ENCODE data around the gene KANSL3. TPM values are rescaled to one million over a fixed set of nuclear protein-coding genes. Genes with fewer than 3 reads are reported as not detected.
A peak's percentile ranks its signal among the peaks of the same experiment; 100 is the strongest.
"Not testable (repeated sequence)": the region's sequence is repeated elsewhere in the genome, so short reads cannot be mapped to it uniquely, and the experiment has no call there.

KANSL3 gene
- total RNA-seq, 1 donor from 2014 or later, result 31.8 TPM

DNA sequence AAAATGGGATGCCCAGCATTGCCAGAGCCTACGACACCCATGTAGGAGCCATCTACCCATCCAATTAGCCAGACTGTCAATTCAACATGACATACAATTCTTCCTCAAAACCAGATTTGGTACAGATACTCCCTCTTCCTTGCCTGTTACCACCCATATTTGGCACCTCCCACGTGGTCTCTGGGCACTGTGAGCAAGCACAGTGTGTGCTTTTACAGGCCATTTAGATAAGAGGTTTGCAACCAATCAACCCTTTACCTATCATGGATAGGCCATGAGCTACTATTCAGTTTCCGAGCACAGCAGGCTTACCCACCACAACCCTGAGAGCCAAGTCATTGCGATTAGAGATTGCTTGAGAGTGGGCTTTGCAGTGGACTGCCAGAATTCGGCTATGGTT lies 60.6 kb downstream of the KANSL3 start:
- DNase-seq (no peak), ATAC-seq (ENCODE audit: poor library complexity) (no peak)
- intact Hi-C loops (cut with DNase I), result no loop called here

DNA sequence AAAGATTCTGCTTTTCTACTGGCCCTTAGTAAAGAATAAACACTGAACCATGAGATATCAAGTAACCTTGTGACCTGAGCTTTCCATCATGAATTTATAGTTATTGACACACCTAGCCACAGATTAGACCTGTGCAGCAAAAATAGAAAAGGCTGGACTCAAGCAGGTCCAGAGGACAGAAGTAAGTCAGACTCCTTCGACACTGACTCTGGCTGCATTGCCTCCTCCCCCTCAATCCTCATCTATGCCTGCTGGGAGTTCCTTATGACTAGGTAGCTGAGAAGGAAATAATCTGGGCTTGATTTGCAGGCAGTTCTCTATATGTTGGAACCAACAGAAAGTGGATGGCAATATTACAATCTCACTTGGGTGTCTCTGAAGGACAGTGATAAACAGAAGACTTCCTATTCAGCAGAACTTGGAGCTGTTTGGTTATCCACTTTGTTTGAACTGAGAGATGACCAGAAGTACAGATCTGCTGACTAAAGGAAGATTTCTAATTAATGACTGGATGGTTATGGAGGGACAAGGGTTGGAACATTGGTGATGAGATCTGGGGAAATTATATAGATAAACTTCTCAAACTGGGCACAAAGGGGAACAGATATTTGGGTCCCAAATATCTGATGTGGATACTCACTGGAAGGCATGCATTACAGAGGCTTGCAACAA lies 62.2 kb downstream of the KANSL3 start:
- ATAC-seq (ENCODE audit: poor library complexity), result no peak
- intact Hi-C loops (cut with DNase I), result no loop called here
- no peak for DNase-seq

DNA sequence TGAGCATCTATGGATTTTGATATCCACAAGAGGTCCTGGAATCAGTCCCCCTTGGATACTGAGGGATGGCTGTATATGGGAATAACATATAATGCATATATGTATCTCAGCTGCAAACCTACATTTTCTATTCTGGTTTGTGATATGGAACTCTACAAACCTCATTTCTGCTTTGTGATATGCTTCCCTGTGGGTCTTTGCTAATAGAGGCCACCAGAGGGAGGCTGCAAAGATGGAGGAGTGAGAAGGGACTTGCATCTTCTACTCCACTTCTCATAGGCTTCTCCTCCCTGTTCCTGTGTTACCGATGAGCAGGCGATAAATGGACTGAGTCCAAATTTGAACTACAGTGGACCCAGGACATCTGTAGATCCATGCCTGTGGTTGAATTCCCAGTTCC lies 63.7 kb downstream of the KANSL3 start:
- ATAC-seq (ENCODE audit: poor library complexity) (no peak), DNase-seq (no peak)
- intact Hi-C loops (cut with DNase I), result no loop called here

DNA sequence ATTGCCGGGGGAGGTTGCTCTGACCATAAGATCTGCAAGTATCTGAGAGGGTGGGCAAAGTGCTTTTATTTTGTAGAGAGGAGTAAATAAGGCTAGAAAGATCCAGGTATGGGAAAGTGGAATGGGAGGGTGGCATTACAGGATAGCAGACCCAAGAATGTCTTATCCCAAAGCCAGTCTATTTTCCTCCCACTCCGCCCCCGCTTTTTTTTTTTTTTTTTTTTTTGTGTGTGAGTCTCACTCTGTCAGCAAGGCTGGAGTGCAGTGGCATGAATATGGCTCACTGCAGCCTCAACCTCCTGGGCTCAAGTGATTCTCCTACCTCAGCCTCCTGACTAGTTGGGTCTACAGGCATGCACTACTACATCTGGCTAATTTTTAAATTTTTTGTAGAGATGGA lies 70.0 kb downstream of the KANSL3 start:
- intact Hi-C loops (cut with DNase I), result no loop called here
- ATAC-seq (ENCODE audit: poor library complexity) (no peak), DNase-seq (no peak)

DNA sequence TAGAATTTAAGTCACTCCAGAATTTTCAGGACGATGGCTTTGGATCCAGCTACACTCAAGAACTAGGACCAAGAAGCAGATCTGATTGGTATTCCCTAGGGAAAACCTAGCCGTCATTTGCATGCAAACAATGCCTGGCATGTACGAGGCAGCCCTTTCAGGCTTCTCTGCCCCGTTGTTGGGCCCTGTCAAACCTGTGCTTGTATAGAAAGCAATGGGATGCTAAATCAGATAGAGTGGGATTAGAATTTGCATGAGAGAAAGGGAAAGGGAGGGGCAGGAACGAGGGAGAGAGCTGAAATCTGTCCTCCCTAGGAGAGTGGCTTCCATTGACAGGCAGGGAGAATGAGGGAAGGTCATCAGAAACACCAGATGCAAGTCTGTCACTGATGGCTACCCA lies 73.0 kb downstream of the KANSL3 start:
- no peak for ATAC-seq (ENCODE audit: poor library complexity)
- intact Hi-C loops (cut with DNase I), result no loop called here
- no peak for DNase-seq

DNA sequence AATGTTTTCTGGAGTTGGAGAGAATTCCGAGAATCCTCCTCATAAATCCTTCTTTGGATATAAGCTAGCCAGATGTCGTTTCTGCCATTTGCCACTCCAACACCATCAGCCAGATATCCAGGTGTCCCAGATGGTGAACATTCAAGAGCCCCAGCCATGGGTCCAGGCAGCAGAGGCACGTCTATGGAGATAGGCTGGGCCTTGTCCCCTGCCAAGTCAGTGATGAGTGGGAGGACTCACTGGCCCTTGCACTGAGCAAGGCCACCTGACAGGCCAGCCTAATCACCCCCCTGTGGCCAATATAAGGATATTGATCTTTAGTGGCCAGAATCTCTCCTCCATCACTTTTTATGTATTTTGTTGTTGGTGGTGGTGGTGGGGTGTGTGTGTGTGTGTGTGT lies 73.5 kb downstream of the KANSL3 start:
- intact Hi-C loops (cut with DNase I), result no loop called here
- DNase-seq (no peak), ATAC-seq (ENCODE audit: poor library complexity) (no peak)

DNA sequence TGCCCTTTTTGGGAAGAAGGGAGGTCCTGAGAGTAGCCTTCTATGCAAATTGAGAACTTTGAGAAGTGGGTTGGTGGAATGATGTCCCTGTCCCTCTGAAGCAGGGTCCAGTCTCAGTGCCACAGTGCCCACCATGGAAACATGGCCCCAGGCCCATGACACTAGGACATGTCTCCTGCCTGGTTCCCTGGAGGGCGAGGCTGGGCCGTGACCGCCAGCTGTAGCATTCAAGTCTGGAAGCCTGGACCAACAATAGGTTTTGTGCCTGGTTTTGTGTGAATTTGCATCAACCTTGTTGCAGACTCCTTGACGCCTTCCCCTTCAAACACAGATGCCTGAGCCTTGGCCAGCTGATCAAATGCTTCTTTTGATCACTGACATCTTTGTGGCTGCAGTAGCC lies 74.1 kb downstream of the KANSL3 start:
- DNase-seq, result no peak
- intact Hi-C loops (cut with DNase I), result no loop called here
- no peak for ATAC-seq (ENCODE audit: poor library complexity)

DNA sequence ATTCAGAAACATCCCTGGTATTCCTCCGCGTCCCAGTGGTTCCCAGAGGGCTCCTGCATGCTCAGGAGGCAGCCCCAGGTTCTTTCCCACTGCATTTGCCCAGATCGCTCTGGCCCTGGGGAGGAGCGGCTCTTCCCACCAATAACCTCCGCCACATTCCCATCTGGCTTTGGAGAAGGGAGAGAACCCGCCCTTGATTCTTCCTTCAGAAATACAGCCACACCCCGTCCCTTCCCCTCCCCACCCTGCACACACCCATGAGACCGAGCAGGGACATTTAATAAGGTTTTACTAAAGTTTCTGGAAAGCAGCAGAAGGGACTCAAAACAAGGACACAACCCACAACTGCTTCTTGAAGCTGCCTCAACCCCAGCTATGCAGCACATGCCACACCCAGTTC lies 79.6 kb downstream of the KANSL3 start:
- ATAC-seq (ENCODE audit: poor library complexity), result no peak
- no peak for DNase-seq
- intact Hi-C loops (cut with DNase I), result no loop called here

DNA sequence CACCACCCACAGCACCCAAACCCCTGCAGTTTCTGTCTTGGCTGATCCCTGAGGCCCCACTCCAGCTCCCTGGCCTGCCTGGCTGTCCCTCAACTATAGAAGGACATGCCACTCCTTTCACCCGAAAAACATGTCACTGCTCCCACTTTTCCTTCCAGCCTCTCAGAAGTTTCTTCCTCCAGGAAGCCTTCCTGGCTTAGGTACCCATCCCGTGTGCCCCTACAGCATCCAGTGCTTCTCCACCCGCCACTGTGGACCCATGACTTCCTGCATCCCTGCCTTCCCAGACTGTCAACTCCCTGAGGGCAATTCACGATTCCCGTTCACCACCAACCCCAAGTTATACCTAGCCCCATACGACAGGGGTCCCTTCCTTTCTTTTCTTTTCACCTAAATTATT lies 80.1 kb downstream of the KANSL3 start:
- no peak for DNase-seq
- intact Hi-C loops (cut with DNase I), result no loop called here
- no peak for ATAC-seq (ENCODE audit: poor library complexity)

DNA sequence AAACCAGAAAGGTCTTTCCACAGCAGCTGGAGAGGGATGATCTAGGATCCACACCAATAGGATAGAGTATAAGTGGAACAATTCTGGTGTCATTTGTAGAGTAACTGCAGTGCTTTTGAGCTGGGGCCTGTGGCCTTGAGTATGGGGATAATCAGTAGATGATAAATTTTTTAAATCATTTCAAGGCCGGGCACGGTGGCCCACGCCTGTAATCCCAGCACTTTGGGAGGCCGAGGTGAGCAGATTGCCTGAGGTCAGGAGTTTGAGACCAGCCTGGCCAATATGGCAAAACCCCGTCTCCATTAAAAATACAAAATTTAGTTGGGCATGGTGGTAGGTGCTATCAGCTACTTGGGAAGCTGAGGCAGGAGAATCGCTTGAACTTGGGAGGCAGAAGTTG lies 80.7 kb downstream of the KANSL3 start:
- intact Hi-C loops (cut with DNase I); DNase-seq; ATAC-seq (ENCODE audit: poor library complexity): not testable (repeated sequence)

DNA sequence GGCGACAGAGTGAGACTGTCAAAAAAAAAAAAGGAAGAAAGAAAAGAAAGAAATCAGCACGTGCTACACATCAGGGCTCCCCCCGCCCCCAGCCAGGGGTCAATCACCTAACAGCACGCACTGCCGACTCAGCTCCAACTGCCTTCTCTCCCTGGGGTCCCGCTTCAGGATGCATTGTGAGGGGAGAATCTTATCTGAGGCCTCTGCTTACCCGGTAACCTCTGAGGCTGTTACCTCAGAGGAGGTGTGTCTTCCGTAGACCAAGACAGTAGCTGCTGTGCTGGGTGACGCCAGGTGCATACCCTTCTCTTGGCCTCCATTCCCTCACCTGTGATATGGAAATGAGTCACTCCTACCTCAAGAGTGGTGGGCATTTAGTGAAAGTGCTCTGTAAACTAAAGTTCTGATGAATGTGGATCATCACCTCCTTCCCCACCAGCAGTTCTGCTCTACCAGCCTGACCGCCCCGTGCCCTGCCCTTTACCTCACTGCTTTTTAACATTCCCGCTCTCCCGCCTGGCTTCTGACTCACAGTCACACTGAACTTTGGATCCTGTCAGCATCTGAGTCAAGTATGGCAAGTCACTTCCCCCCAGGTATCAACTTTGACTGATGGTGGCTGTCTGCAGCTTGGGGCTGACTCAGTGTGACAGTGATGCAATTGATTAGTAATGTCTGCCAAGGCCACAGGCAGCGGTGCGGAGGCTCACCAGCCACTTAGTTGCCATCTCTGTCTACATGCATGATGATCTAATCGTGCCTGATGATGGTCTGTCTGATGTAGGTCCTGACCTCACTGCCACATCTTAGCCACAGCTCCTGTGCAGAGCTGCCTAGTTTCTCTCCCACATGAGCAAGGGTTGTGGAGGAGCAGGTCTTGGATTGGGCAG lies 81.4 kb downstream of the KANSL3 start:
- ATAC-seq (ENCODE audit: poor library complexity), result no peak
- DNase-seq, result no peak
- intact Hi-C loops (cut with DNase I), result no loop called here

DNA sequence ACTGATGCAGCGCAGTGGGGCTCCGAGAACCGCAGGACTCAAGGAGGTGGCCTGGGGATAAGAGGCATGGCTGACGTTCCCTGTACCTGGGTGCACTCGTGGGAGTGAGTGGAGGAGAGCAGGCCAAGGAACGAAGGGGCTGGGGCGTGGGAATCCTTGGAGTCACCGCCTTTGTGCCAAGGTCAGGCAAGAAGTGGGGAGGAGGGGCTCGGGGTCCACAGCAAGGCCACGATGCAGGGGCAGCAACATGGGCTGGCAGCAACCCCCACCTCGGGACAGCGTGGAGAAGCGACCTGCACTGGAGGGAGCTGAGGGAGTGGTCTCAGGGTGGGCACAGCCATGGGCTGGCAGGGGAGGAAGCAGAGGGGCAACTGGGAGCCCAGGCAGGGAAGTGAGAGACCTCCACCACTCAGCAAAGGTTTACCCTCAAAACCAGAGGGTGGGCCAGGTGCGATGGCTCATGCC lies 82.9 kb downstream of the KANSL3 start:
- ATAC-seq (ENCODE audit: poor library complexity), result no peak
- DNase-seq, result no peak
- intact Hi-C loops (cut with DNase I), result no loop called here

DNA sequence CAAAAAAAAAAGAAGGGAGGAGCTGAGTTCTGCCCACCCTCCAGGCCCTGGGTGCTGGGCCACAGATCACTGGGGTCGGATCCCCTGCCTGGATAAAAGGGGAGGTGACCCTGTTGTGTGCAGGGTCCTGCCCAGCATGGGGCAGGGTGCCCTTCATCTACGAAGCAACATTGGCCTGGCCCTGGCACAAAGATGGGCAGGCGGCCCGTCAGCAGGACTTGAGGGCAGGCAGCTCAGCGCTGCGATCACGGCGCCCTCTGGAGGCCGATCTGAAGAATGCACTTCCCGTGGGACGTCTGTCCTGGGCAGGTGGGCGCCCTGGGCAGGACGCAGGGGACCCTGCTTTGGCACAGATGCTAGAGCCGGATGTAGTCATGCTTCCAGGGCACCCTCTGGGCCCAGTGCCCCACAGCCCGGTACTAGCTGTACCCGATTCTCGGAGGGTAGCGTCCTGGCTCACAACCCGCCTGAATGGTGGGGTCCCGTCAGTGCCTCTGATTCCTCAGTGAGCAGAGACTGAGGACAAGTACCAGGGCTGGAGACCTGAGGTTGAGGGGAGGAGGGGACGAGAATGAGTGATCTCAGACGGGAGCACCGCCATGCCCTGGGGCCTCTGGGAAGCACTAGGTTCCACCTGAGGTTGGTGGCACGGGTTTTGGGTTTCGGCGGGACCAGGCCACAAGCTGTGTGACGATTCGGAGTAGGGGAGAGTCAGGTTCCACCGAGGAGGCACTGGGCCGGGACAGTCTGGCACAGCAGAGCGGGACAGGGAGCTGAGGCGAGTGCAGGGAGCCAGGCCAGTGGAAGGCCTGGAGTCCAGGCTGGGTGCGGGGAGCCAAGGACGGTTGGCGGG lies 83.6 kb downstream of the KANSL3 start:
- intact Hi-C loops (cut with DNase I), result no loop called here
- ATAC-seq (ENCODE audit: poor library complexity) (peak; percentile 75), DNase-seq (peak; percentile 83)

DNA sequence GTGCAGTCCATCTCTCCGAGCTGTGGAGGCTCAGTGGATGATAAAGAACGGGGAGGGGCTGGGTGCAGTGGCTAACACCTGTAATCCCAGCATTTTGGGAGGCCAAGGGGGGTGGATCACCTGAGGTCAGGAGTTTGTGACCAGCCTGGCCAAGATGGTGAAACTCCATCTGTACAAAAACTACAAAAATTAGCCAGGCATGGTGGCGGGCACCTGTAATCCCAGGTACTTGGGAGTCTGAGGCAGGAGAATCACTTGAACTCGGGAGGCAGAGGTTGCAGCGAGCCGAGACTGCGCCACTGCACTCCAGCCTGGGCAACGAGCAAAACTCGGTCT lies 84.2 kb downstream of the KANSL3 start:
- DNase-seq; intact Hi-C loops (cut with DNase I); ATAC-seq (ENCODE audit: poor library complexity): not testable (repeated sequence)

DNA sequence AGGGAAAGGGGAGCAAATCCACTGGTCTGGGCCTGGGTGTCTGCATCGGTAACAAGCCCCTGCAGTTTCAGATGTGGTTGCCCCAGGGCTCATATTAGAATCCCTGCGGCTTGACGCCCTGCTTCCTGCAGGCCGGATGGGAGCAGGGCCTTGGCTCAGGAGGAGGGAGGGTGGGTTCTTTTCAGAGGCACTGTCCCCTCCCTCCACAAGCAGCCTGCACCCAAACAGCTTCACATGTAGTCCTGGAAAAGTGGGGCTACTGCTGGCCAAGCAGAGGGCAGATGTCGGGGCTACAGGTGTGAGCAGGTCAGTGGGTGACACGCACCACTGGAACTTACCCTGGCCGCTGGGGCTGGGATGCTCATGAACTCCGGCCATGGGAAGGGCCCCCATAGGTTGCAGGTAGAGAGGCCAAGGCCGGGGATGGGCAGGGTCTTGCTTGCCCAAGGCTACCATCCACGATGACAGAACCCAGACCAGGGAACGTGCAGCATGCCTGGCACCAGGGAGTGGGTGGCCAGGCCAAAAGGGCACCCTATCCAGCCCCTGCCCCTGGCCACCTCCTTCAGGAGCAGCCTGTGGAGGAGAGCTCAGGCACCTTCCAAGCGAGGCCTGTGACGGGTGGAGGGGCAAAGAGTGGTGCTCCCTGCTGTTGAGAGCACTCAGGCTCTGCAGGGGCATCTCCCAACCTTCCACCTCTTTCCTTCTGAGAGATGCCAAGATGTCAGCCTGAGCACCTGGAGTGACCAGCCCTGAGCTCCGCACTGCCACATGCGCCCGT lies 84.7 kb downstream of the KANSL3 start:
- no peak for DNase-seq
- intact Hi-C loops (cut with DNase I), result no loop called here

DNA sequence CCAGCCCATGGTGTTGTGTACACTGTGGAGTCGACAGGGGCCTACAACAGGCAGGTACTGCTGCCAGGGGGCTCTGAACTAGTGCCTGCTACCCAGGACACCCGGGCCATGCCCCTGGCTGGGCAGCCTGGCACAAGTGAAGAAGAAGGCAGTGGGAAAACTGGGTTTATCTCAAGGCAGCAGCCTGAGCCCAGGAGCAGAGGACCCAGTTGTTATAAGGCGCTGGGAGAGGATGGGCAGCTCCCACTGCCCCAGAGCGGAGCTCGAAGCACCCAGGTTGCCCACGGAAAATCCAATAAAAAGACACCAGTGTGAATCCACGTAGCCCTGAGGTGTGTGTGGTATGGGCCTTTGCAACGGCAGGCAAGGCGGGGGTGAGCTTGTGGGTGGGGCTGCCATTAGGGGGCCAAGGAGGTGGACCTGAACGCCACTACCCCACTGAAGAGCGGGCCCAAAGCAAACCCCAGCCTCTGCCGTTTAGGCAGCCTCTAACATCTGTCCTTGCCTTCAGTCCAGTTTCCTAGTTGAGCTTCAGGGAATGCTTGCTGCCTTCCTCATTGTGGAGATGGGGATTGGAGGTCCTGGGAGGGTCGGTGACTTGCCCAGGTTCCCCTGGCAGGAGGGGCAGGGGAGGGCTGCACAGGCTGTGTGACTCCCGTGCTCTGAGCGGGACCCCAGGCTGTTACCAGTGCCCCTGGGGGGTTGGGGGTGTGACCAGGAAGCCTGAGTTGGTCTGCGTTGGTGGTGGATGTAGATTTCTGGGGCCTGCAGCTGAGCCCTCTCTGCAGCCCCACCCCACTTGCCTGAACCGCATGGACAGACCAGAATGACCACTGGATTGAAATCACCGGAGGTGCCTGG lies 85.6 kb downstream of the KANSL3 start:
- ATAC-seq (ENCODE audit: poor library complexity), result no peak
- no peak for DNase-seq
- intact Hi-C loops (cut with DNase I), result no loop called here

More for the DNA sequence above, 84.7 kb downstream of the KANSL3 start:
- peak; percentile 3 for ATAC-seq (ENCODE audit: poor library complexity)

DNA sequence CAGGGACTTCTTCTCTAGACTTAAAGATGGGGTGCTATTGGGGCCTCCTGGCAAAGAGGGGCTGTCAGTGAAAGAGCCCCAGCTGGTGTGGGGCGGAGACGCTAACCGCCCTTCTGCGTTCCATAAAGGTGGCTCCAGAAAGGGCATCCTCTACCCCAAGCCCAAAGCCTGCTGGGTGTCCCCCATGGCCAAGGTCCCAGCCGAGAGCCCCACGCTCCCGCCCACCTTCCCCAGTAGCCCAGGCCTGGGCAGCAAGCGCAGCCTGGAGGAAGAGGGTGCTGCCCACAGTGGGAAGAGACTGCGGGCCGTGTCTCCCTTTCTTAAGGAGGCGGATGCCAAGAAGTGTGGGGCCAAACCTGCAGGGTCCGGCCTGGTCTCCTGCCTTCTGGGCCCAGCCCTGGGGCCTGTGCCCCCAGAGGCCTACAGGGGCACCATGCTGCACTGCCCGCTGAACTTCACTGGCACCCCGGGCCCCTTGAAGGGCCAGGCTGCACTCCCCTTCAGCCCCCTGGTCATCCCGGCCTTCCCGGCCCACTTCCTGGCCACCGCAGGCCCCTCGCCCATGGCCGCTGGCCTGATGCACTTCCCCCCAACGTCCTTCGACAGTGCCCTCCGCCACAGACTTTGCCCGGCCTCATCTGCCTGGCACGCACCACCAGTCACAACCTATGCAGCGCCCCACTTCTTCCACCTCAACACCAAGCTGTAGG lies 86.4 kb downstream of the KANSL3 start:
- ATAC-seq (ENCODE audit: poor library complexity) (no peak), DNase-seq (no peak)
- intact Hi-C loops (cut with DNase I), result no loop called here
